Retinal pigment epithelial cell (primary cell): ENCODE results near the gene PXT1.
A peak's percentile ranks its signal among the peaks of the same experiment; 100 is the strongest.
"Not testable (repeated sequence)": the region's sequence is repeated elsewhere in the genome, so short reads cannot be mapped to it uniquely, and the experiment has no call there.

Experiments
- DNase-seq: peaks from one replicate; pipeline ENCODE4 v3.0.0-alpha.2; 2010; ENCODE audit warnings: low read depth
- H3K4me3 ChIP-seq: 2 replicates; pipeline ENCODE4 v1.5.1; 2011; ENCODE audit warnings: mild to moderate bottlenecking, low read length, control low read depth, moderate library complexity
- CTCF ChIP-seq: conservative IDR thresholded peaks from 2 replicates; pipeline ENCODE4 v1.5.1; 2011; ENCODE audit warnings: low read depth, low read length, control low read depth, inconsistent platforms

PXT1 gene

GRCh38 chr6:36370638-36371037, 72.0 kb downstream of the PXT1 start:
- no peak for TF ChIP-seq CTCF
- no peak overlapping the region for H3K4me3 ChIP-seq
- DNase-seq: no peak

- H3K4me3 ChIP-seq: no peak overlapping the region
- TF ChIP-seq CTCF: no peak
- peak; percentile 77 for DNase-seq
Measured at GRCh38 chr6:36368921-36369865, 73.5 kb downstream of the PXT1 start.

GRCh38 chr6:36368421-36368820, 74.2 kb downstream of the PXT1 start:
- no peak for DNase-seq
- no peak for TF ChIP-seq CTCF
- no peak overlapping the region for H3K4me3 ChIP-seq

GRCh38 chr6:36367743-36368142, 74.9 kb downstream of the PXT1 start:
- DNase-seq: no peak
- no peak overlapping the region for H3K4me3 ChIP-seq
- no peak for TF ChIP-seq CTCF

GRCh38 chr6:36364669-36365479, 77.8 kb downstream of the PXT1 start:
- H3K4me3 ChIP-seq: no peak overlapping the region
- no peak for DNase-seq
- TF ChIP-seq CTCF: no peak

- DNase-seq, H3K4me3 ChIP-seq: not testable (repeated sequence)
Measured at GRCh38 chr6:36364061-36364635, 78.5 kb downstream of the PXT1 start.

- H3K4me3 ChIP-seq, DNase-seq: not testable (repeated sequence)
Measured at GRCh38 chr6:36363371-36363752, 79.3 kb downstream of the PXT1 start.
